Measurements from ENCODE around the gene CD8B.

Gene CD8B

DNA sequence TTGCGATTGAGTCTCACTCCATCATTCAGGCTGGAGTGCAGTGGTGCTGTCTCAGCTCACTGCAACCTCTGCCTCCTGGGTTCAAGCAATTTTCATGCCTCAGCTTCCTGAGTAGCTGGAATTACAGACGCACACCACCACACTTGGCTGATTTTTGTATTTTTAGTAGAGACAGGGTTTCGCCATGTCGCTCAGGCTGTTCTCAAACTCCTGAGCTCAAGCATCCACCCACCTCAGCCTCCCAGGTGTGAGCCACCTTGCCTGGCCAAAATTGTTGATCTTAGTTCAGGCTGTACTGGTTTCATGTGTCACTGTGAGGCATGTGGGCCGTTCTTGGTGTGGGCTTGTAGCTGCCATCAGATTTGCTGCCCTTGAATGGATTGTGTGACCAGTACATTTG, 89.1 kb downstream of the CD8B start:
- H3K9me3 ChIP-seq (ENCODE audit: low read length): no peaks in the 10 kb centered on the region
- TF ChIP-seq, protein P1, sequence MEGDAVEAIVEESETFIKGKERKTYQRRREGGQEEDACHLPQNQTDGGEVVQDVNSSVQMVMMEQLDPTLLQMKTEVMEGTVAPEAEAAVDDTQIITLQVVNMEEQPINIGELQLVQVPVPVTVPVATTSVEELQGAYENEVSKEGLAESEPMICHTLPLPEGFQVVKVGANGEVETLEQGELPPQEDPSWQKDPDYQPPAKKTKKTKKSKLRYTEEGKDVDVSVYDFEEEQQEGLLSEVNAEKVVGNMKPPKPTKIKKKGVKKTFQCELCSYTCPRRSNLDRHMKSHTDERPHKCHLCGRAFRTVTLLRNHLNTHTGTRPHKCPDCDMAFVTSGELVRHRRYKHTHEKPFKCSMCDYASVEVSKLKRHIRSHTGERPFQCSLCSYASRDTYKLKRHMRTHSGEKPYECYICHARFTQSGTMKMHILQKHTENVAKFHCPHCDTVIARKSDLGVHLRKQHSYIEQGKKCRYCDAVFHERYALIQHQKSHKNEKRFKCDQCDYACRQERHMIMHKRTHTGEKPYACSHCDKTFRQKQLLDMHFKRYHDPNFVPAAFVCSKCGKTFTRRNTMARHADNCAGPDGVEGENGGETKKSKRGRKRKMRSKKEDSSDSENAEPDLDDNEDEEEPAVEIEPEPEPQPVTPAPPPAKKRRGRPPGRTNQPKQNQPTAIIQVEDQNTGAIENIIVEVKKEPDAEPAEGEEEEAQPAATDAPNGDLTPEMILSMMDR (IDR thresholded peaks at IDR 0.05; ENCODE audit: low read length): no peak
- no peak for TF ChIP-seq EZH2 (IDR thresholded peaks at IDR 0.05; ENCODE audit: borderline replicate concordance, low read length)
- H4K20me1 ChIP-seq (ENCODE audit: insufficient read depth, low read length): no peaks in the 10 kb centered on the region
- no peaks in the 10 kb centered on the region for H3K9me2 ChIP-seq (ENCODE audit: low read depth, low read length)
- H3K4me3 ChIP-seq (ENCODE audit: low read depth, low read length, poor library complexity, severe bottlenecking): no peak overlapping the region
- no peak overlapping the region for H2AFZ ChIP-seq (ENCODE audit: low read length)
- H3K36me3 ChIP-seq (ENCODE audit: insufficient read depth, low read length): peaks cover 74% of the 10 kb centered on the region; the same call in 1 of the 2 replicates
- no peaks in the 10 kb centered on the region for H3K79me2 ChIP-seq (ENCODE audit: insufficient read depth, low read length)
- H3F3A ChIP-seq (ENCODE audit: insufficient read depth, low read length): no peaks in the 10 kb centered on the region
- no peak overlapping the region for H3K4me2 ChIP-seq (ENCODE audit: low read length)
- no peaks in the 10 kb centered on the region for H3K27me3 ChIP-seq (ENCODE audit: insufficient read depth, low read length)
- H3K4me1 ChIP-seq (ENCODE audit: insufficient read depth, low read length, severe bottlenecking): no peaks in the 10 kb centered on the region
- no peak overlapping the region for H3K9ac ChIP-seq (ENCODE audit: low read length)
- no peak overlapping the region for H3K27ac ChIP-seq (ENCODE audit: low read depth, low read length, poor library complexity, severe bottlenecking)

DNA sequence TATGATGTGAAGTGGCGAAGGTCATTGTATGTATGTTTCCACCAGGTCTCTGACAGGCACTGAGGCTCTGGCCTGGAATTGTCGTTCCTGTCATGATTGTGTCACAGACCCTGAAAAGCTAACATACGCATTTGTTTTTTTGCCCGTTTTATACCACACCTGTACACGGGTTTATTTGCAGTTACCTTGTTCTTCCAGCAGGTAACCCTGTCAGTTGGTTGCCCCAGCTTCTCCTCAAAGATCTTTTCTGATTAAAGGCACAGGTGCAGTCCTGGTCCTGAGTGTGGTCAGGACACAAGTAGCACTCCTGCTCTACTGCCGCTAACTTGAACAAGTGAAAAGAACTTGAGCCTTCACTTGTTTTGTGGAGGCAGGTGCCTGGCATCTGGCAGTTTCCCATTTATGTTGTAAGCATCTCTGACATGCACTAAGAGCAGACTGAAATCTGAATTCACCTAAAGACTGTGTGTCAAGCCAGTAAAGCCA, 90.8 kb downstream of the CD8B start:
- H3K36me3 ChIP-seq (ENCODE audit: insufficient read depth, low read length): peaks cover 85% of the 10 kb centered on the region; the same call in 1 of the 2 replicates
- H3K4me2 ChIP-seq (ENCODE audit: low read length): no peak overlapping the region

DNA sequence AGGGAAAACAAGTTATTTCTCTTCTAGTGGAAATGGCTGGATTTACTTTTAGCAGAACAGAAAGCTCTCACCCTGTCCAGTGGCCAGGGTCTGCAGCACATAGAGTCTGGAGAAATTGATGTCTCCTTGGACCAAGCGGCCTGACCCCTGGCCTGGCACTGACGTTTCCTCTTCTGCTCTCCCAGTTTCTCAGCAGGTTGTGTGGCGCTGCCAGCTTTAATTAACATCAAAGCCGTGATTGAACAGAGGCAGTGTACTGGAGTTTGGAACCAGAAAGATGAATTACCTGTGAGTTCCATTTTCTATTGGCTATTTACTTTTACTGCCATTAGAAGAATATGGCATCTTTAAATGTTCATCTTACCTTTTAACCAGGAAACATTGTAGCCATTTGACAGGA, 91.8 kb downstream of the CD8B start:
- Histone ChIP-seq H3K36me3 (ENCODE audit: insufficient read depth, low read length) (peaks cover 87% of the 10 kb centered on the region; the same call in 1 of the 2 replicates), H4K20me1 (ENCODE audit: insufficient read depth, low read length) (no peaks in the 10 kb centered on the region)
- TF ChIP-seq, protein P1 (IDR thresholded peaks at IDR 0.05; ENCODE audit: low read length): no peak
- TF ChIP-seq EZH2 (IDR thresholded peaks at IDR 0.05; ENCODE audit: borderline replicate concordance, low read length): no peak

More for the DNA sequence above, 90.8 kb downstream of the CD8B start:
- Histone ChIP-seq H2AFZ (ENCODE audit: low read length) (no peak overlapping the region), H3K9me2 (ENCODE audit: low read depth, low read length) (no peaks in the 10 kb centered on the region), H4K20me1 (ENCODE audit: insufficient read depth, low read length) (no peaks in the 10 kb centered on the region), H3K9ac (ENCODE audit: low read length) (no peak overlapping the region), H3K79me2 (ENCODE audit: insufficient read depth, low read length) (no peaks in the 10 kb centered on the region), H3K27ac (ENCODE audit: low read depth, low read length, poor library complexity, severe bottlenecking) (no peak overlapping the region), H3K27me3 (ENCODE audit: insufficient read depth, low read length) (no peaks in the 10 kb centered on the region), H3K4me1 (ENCODE audit: insufficient read depth, low read length, severe bottlenecking) (no peaks in the 10 kb centered on the region), H3F3A (ENCODE audit: insufficient read depth, low read length) (no peaks in the 10 kb centered on the region), H3K9me3 (ENCODE audit: low read length) (no peaks in the 10 kb centered on the region), H3K4me3 (ENCODE audit: low read depth, low read length, poor library complexity, severe bottlenecking) (no peak overlapping the region)
- no peak for TF ChIP-seq EZH2 (IDR thresholded peaks at IDR 0.05; ENCODE audit: borderline replicate concordance, low read length)
- TF ChIP-seq, protein P1 (IDR thresholded peaks at IDR 0.05; ENCODE audit: low read length): no peak

More for the DNA sequence above, 91.8 kb downstream of the CD8B start:
- Histone ChIP-seq H3K4me1 (ENCODE audit: insufficient read depth, low read length, severe bottlenecking) (no peaks in the 10 kb centered on the region), H3K9ac (ENCODE audit: low read length) (no peak overlapping the region), H3K27ac (ENCODE audit: low read depth, low read length, poor library complexity, severe bottlenecking) (no peak overlapping the region), H3K9me2 (ENCODE audit: low read depth, low read length) (no peaks in the 10 kb centered on the region), H3F3A (ENCODE audit: insufficient read depth, low read length) (no peaks in the 10 kb centered on the region), H3K79me2 (ENCODE audit: insufficient read depth, low read length) (no peaks in the 10 kb centered on the region), H3K4me2 (ENCODE audit: low read length) (no peak overlapping the region), H3K27me3 (ENCODE audit: insufficient read depth, low read length) (no peaks in the 10 kb centered on the region), H2AFZ (ENCODE audit: low read length) (no peak overlapping the region), H3K4me3 (ENCODE audit: low read depth, low read length, poor library complexity, severe bottlenecking) (no peak overlapping the region), H3K9me3 (ENCODE audit: low read length) (no peaks in the 10 kb centered on the region)
